OCI-LY7 (cell line): ENCODE data around the gene GALP. TPM values are rescaled to one million over a fixed set of nuclear protein-coding genes. Genes with fewer than 3 reads are reported as not detected.

Experiments used
- BruUV-seq: library from RNA; stranded (reverse); fragments of 400-500 nt; replicated peaks from 2 replicates; lab custom pipeline; 2021; lab: Mats Ljungman, UMichigan
- CTCF ChIA-PET: fragments of 300-600 bp; sonication (Branson Sonifier 250); formaldehyde crosslinking; loops from one replicate; lab custom pipeline; 2022; ENCODE audit warnings: antibody characterized with exemption; ENCODE audit not compliant: unreplicated experiment; lab: Charles Lee
- POLR2A ChIA-PET: fragments of 300-600 bp; sonication (Branson Sonifier 250); formaldehyde crosslinking; loops from one replicate; lab custom pipeline; 2022; ENCODE audit warnings: antibody characterized with exemption; lab: Charles Lee
- DNase-seq: peaks from one replicate; pipeline ENCODE4 v3.0.0-alpha.2; 2015; ENCODE audit warnings: low spot score
- H2AFZ ChIP-seq: fragments of 200-600 bp; sonication (generic), shearing (Covaris generic); 2 replicates; pipeline ENCODE4 v1.6.1; 2014; ENCODE audit warnings: mild to moderate bottlenecking, antibody characterized with exemption, low read length, moderate library complexity
- H3K27ac ChIP-seq: fragments of 200-600 bp; sonication (generic); 2 replicates; pipeline ENCODE4 v1.5.1; 2014; ENCODE audit warnings: mixed run types, low read depth, mild to moderate bottlenecking, moderate library complexity, low read length, inconsistent platforms; ENCODE audit not compliant: poor library complexity, severe bottlenecking
- H3K36me3 ChIP-seq: fragments of 200-600 bp; sonication (generic); 2 replicates; pipeline ENCODE4 v1.6.1; 2014; ENCODE audit warnings: mild to moderate bottlenecking, antibody characterized with exemption, low read length, moderate library complexity, mixed read lengths; ENCODE audit not compliant: insufficient read depth
- H3K4me1 ChIP-seq: fragments of 200-600 bp; sonication (generic); 2 replicates; pipeline ENCODE4 v1.5.1; 2014; ENCODE audit warnings: mild to moderate bottlenecking, low read length; ENCODE audit not compliant: insufficient read depth, poor library complexity, severe bottlenecking
- H3K4me2 ChIP-seq: fragments of 200-600 bp; sonication (generic); 2 replicates; pipeline ENCODE4 v1.6.1; 2014; ENCODE audit warnings: mild to moderate bottlenecking, low read length
- H3K4me3 ChIP-seq: fragments of 200-600 bp; sonication (generic); 2 replicates; pipeline ENCODE4 v1.5.1; 2014; ENCODE audit warnings: mild to moderate bottlenecking, low read depth, low read length; ENCODE audit not compliant: poor library complexity, severe bottlenecking
- H3K79me2 ChIP-seq: fragments of 200-600 bp; sonication (generic); 2 replicates; pipeline ENCODE4 v1.6.1; 2016; ENCODE audit warnings: low read depth, mild to moderate bottlenecking, low read length, moderate library complexity, mixed read lengths; ENCODE audit not compliant: insufficient read depth
- H3K9me2 ChIP-seq: fragments of 200-600 bp; sonication (generic); 2 replicates; pipeline ENCODE4 v1.6.1; 2016; ENCODE audit warnings: mild to moderate bottlenecking, low read length, mixed read lengths; ENCODE audit not compliant: insufficient read depth
- H3K9me3 ChIP-seq: fragments of 200-600 bp; sonication (generic); 2 replicates; pipeline ENCODE4 v1.6.1; 2014; ENCODE audit warnings: mild to moderate bottlenecking, mixed run types, low read length, mixed read lengths
- H4K20me1 ChIP-seq: fragments of 200-600 bp; sonication (generic); 2 replicates; pipeline ENCODE4 v1.6.1; 2014; ENCODE audit warnings: mild to moderate bottlenecking, antibody characterized with exemption, low read length, moderate library complexity, mixed read lengths; ENCODE audit not compliant: insufficient read depth
- EZH2phosphoT487 ChIP-seq: fragments of 200-600 bp; sonication (generic); IDR thresholded peaks from 2 replicates; pipeline ENCODE4 v1.6.1; 2018; ENCODE audit warnings: low read depth, borderline replicate concordance, mild to moderate bottlenecking, mixed run types, antibody characterized with exemption, low read length, moderate library complexity, mixed read lengths
- intact Hi-C: fragments of 100-400 bp; cut with micrococcal nuclease; formaldehyde crosslinking; loops from one replicate; pipeline ENCODE4 v1.10.0; 2022; ENCODE audit not compliant: unreplicated experiment
- total RNA-seq, 2 experiments: library from RNA; depleted of rRNA in 1 of 2; stranded (reverse); fragments of >200 nt in 1 of 2; shearing (Covaris generic) in 1 of 2; gene quantifications; 2 replicates each; pipeline ENCODE4 v1.2.3, GENCODE V29; 2014 to 2022
- TF ChIP-seq, protein P1 (sequence below): fragments of 200-600 bp; sonication (generic); conservative IDR thresholded peaks from 2 replicates; pipeline ENCODE4 v1.5.1; 2014; ENCODE audit warnings: mild to moderate bottlenecking, antibody characterized with exemption, low read length, moderate library complexity, mixed read lengths

The GALP gene
- total RNA-seq, 2 experiments from 2014 or later = not detected

DNA sequence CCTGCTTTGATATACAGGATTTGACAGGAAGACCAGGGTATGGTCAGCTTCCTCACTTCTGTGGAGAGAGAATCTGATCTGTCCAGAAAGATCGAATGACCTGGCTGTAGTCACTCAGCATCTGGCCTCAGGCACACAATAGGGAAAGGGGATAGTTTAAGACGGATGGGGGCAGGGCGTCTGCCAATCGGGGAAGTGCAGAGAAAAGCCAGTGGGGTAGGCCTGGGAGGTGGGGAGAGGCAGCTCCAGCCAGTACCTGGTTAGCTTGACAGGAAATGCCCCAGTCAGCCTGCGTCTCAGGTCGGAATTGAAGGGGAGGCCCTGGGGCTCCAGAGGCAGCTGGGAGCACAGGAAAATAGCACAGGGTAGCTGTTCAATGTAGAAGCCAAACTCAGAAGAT, 22.3 kb upstream of the GALP start:
- Histone ChIP-seq H3K4me1 (no peaks in the 10 kb centered on the region), H3K4me2 (no peak overlapping the region), H4K20me1 (no peaks in the 10 kb centered on the region), H3K9me2 (no peaks in the 10 kb centered on the region), H3K27ac (no peak overlapping the region), H3K79me2 (no peaks in the 10 kb centered on the region), H3K4me3 (no peak overlapping the region), H2AFZ (no peak overlapping the region), H3K9me3 (no peaks in the 10 kb centered on the region), H3K36me3 (peaks cover 29% of the 10 kb centered on the region)
- TF ChIP-seq EZH2phosphoT487 = no peak
- TF ChIP-seq, protein P1, sequence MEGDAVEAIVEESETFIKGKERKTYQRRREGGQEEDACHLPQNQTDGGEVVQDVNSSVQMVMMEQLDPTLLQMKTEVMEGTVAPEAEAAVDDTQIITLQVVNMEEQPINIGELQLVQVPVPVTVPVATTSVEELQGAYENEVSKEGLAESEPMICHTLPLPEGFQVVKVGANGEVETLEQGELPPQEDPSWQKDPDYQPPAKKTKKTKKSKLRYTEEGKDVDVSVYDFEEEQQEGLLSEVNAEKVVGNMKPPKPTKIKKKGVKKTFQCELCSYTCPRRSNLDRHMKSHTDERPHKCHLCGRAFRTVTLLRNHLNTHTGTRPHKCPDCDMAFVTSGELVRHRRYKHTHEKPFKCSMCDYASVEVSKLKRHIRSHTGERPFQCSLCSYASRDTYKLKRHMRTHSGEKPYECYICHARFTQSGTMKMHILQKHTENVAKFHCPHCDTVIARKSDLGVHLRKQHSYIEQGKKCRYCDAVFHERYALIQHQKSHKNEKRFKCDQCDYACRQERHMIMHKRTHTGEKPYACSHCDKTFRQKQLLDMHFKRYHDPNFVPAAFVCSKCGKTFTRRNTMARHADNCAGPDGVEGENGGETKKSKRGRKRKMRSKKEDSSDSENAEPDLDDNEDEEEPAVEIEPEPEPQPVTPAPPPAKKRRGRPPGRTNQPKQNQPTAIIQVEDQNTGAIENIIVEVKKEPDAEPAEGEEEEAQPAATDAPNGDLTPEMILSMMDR = no peak
- CTCF ChIA-PET = no interaction called here
- intact Hi-C loops = no loop called here
- POLR2A ChIA-PET = no interaction called here
- BruUV-seq = no TSS peak
- DNase-seq = no peak

DNA sequence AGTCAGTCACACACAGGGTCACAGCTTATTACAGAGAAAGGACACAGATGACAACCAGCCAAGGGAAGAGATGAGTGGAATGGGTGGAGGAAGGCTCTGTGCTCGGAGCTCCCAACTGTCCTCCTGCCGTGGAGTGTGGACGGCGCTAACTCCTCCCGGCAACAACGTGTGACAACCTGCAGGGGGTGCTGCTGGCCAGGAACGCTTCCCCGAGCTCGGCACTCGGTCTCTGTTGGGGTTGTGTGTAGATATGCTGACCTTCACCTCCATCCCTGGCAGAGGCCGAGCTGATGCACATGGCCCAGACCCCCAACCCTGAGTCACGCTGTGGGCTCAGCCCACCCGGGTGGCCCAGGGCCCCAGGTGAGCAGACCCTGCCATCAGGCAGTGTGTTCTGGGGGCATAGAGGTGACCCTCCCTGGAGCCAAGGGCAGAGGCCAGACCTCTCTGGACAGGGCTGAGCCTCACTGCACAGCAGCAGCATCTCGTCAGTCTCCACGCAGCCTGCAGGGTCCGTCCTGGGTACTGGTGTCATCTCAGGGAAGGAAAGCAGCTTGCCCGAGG, 20.6 kb upstream of the GALP start:
- BruUV-seq = no TSS peak
- CTCF ChIA-PET = no interaction called here

GRCh38 chr19:56156768-56157167, 19.0 kb upstream of the GALP start:
- H3K79me2 ChIP-seq = no peaks in the 10 kb centered on the region
- no peaks in the 10 kb centered on the region for H3K9me2 ChIP-seq
- H3K27ac ChIP-seq = no peak overlapping the region
- intact Hi-C loops = no loop called here
- no peaks in the 10 kb centered on the region for H4K20me1 ChIP-seq
- DNase-seq = no peak
- POLR2A ChIA-PET = interaction anchor here (0.6 kb wide), 1 partner anchor 297 kb away, joined by 4 read pairs; no protein-coding TSS in a partner anchor
- H3K9me3 ChIP-seq = no peaks in the 10 kb centered on the region
- CTCF ChIA-PET = no interaction called here
- no peak overlapping the region for H2AFZ ChIP-seq
- H3K4me1 ChIP-seq = no peaks in the 10 kb centered on the region
- no peak overlapping the region for H3K4me3 ChIP-seq
- no peak for TF ChIP-seq EZH2phosphoT487
- TF ChIP-seq, protein P1 = no peak
- BruUV-seq = no TSS peak
- H3K36me3 ChIP-seq = peaks cover 35% of the 10 kb centered on the region
- no peak overlapping the region for H3K4me2 ChIP-seq

More for the DNA sequence above, 20.6 kb upstream of the GALP start:
- Histone ChIP-seq H3K9me2 (no peaks in the 10 kb centered on the region), H3K4me3 (no peak overlapping the region), H3K4me1 (no peaks in the 10 kb centered on the region), H2AFZ (no peak overlapping the region), H3K4me2 (no peak overlapping the region), H4K20me1 (no peaks in the 10 kb centered on the region), H3K9me3 (no peaks in the 10 kb centered on the region), H3K36me3 (peaks cover 32% of the 10 kb centered on the region), H3K27ac (no peak overlapping the region), H3K79me2 (no peaks in the 10 kb centered on the region)
- POLR2A ChIA-PET = no interaction called here
- TF ChIP-seq EZH2phosphoT487 = no peak
- TF ChIP-seq, protein P1 = peak; percentile 59
- intact Hi-C loops = no loop called here
- no peak for DNase-seq
